ENCODE measurements around the gene USP22.

- TF ChIP-seq CTCF (IDR thresholded peaks at IDR 0.05), result no peak
- no peak for TF ChIP-seq POLR2A (IDR thresholded peaks at IDR 0.05)
Observed at GRCh38 chr17:21018894-21019293, 23.9 kb downstream of the USP22 start.

All from esophagus squamous epithelium (tissue), 4 donors.